SHP77 (cell line): ENCODE measurements around the gene MAP2.
"Not testable (repeated sequence)": the region's sequence is repeated elsewhere in the genome, so short reads cannot be mapped to it uniquely, and the experiment has no call there.

Source experiments
- DNase-seq, 2 experiments: peaks; one replicate each; lab custom pipeline; 2025; lab: John Stamatoyannopoulos, UW

The MAP2 gene

DNA sequence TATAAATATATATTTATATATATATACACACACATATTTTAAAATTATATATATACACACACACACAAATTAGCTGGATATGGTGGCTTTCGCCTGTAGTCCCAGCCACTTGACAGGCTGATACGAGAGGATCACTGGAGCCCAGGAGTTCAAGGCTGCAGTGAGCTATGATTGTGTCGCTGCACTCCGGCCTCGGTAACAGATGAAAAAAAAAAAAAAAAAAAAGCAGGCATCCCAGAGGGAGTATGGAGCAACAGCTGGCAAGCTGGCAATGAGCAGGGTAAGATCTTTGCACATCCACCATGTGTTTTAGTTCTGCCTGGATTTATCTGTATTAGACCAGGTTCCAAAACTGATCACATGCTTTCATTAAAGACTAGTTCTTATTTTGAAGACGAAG is 170.1 kb downstream of the MAP2 start:
- DNase-seq, result no peak

DNA sequence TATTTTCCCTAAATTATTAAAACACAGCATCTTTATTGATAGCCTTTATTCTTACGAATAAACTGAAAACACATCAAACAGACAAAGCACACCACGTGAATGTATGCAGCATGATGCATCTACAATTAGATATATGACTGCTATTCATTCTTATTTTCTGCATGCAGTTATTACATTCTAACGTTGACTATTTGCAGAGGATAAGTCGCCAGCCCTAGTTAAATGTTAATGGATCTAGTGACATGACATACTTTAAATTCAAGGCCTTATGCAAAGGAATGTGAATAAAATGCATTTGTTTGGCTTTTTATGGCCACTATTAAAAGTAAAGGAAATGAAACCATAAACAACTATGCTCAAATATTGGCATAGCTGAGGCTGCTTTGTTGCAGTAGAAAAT is 172.4 kb downstream of the MAP2 start:
- DNase-seq, result no peak

DNA sequence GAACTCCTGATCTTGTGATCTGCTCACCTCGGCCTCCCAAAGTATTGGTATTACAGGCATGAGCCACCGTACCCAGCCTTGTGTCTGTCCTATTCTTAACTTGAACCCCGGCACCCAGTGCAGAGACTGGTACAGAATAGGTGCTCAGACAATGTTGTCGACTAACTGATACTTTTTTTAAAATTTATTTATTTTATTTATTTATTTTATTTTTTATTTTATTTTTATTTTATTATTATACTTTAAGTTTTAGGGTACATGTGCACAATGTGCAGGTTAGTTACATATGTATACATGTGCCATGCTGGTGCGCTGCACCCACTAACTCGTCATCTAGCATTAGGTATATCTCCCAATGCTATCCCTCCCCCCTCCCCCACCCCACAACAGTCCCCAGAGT is 174.4 kb downstream of the MAP2 start:
- not testable (repeated sequence) for DNase-seq

DNA sequence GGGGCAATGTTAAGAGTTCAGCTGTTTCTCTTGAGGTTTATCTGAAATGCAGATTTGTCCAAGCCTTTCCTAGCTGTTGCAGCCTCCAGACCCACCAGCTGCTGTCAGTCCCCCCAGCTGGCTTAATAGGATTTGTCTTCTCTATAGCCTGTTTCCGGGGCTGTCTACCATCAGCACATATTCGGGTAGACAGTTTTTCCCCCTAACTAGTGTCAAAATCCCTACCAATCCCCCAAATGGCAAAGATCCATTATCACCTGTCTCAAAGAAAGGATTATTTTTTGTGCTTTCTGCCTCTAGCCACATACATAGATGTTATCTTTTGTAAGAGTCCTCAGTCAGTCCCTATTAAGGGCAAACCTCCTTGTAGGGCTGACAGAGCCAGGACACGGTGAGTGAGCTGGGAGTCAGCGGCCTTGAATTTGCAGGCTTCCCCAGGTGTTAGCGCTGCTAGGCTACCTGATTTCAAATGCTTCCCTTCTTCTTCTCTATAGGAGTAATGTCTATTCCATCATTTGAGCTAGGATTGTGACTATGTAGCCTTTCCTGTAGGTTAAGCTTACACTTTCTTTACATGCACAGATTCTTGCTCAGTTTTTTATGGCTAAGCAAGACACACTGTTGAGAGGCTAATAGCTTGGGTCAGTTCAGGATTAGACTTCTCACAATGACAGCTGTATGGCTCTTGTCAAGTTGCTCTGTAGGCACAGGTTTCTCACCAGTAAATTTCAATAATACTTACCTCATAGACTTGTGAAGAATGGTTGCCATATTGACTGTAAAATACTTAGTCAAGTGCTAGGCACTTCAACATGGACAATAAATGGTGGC is 176.7 kb downstream of the MAP2 start:
- DNase-seq, result no peak

DNA sequence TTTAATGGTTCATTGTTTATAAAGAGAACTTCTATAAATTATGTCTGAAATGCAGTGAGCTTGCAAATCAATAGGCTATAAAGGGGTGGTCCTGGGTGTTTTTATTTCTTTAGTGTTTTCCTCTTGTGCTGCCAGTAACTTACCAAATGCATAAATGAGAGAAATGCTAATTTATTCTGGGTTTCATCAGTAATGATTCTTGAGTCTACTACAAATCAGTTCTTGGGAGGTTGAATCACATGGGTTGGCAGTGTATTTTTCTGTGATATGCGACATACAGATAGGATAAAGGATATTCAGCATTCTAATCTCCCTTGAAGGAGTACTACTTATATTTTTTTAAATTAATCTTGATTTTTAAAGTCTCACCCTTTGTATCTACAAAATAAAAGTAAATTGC is 177.7 kb downstream of the MAP2 start:
- DNase-seq, result no peak

DNA sequence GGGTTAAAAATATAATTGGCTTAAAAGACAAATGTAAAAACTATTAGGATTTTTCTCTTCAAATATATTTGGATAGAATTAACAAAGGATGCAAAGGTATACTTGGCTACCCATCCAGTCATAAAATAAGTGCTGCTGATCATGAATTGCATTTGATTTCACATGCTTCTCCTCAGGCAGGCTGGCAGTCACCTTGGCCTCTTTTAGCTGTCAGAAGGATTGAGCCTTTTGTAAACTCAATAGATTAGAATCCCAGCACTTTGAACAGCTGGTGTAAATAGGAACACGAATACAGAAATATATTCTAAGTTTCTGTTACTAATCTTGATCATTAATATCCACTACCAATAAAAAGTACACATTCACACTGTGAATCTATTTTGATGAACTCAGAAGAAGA is 178.4 kb downstream of the MAP2 start:
- DNase-seq, result no peak

DNA sequence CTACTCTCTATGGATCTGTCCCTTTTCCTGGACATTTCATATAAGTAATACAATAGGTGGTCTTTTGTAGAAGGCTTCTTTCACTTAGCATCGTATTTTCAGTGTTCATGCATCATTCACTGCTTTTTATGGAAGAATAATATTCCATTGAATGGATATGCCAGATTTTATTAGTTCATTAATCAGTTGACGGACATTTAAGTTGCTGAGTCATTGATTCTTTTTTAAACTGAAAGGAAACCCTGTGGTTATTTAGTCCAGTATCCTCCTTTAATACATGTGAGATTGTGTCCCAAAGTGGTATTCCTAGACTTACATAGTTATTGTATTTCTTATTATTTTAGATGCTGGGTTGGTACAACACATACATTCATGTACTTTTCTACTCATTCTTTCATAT is 185.7 kb downstream of the MAP2 start:
- no peak for DNase-seq

DNA sequence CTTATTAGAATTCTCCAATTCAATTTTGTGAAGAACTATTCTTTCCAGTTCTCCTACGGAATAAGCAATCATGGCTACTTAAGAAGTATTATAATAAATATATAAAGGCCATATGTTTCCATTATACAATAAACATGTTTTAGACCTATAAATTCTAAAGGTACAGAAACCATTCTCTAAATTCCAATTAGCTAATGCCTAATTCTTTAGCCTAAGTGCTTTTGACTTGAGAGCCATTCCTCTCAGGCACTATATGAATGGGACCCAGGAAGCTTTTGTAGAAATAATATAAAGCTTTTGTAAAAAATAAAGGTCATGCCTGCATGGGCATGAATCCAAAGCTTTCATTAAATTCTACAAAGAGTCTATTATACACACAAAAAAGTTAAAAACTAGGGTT is 186.8 kb downstream of the MAP2 start:
- no peak for DNase-seq

DNA sequence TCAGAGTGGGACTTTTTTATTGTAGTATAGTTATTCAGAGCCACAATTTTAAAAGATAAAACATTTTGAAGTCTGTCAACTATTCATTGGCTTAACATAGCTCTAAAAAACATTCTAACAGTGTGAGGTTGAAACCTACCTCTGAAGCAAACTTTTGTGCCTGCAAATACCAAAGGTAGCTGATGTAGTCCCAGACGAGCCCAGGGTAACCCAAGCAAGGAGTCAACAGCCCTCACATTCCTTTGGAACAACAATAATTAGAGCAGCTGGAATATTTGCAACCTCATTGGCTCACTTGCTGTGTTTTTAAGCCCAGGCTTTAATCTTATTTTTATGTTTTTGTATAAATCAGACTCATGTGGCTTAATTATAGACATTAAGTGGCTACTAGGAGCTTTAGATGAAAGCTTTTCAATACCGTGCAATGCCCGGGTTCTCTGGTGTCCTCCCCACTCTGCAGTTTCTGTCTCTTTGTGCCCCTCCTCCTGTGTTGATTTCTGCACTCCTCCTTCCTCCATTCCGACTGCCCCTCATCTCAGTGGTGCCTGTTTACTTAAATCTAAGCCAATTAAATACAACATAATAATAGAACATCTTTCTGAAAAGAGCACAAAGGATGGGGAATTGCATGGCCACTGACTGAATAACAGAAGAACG is 189.9 kb downstream of the MAP2 start:
- no peak for DNase-seq

DNA sequence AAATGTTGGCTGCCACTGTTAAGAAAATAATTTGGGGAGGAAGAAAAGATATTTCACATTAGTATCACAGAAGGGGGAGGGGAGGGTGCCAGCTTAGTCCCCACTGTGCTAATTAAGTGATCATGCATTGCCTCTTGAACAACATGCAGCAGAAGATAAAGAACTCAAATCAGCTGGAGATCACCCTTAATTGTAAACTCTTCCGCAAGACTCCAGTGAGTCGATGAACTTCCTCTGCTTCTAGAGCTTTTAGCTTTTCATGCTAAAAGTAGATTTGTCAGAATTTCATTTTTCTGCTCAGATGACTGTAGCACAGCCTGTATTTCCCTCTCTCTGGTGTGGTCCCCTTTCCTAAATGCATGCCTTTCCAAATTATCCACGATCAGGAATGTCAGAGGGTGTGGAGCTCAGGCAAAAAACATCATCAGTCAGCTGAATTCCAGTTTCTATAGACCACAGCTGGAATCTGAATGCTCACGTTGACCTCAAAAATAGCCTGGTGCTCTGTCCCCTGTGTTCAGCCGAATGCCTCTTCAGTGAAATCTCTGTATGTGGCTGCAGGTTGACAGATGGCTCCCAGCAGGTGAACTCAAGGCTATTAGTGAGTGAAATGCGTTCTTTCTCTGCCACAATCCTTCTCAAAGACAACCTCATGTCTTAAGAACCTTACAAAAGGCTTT is 191.0 kb downstream of the MAP2 start:
- no peak for DNase-seq

DNA sequence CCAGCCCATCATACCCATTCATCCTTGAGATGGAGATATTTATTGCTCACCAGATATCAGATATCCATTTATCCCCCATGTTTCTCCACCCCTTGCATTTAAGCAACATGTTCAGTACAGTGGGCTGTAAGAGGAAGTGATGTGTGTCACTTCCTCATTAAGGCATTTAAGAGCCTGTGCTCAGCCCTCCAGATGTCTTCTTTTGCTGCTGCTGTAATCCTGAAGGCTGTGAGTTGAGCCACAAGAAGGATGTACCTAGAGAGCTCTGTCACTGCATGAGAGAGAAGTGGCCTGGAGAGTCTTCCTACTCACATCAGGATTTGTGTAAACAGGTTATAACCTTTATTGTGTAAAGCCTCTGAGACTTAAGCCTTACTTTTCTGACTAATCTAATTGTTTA is 195.9 kb downstream of the MAP2 start:
- no peak for DNase-seq

DNA sequence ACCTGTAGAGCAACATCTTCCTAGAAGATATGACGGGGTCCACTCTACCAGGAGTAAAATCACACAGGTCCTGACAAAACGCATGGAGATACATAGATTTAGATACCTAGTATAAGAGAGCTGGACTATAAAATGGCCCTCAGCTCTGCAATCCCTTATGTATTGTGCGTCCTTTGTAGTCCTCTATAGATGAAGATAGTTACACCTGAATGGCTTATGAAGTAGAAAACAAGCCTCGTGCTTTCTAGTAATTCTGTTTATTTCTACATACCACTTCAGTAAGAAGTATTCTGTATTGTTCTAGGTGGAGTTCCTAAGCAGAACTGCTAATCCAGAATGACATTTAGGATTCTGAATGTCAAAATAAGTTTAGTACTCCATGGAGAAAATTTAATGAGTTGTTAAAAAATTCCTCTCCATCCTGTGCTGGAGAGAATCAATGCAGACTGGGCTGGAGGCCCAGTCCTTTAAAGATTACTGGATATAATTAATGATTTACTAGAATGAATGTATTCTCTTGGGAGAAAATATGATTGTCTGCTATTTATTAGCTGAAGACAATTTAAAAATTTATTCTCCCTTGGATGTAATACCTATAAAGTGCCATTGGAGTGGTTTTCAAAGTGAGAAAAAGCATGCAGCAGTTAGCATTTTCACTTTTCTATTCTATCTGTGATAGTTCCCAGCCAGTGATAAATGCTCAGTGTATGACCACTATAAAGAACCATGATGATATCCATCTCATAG is 200.5 kb downstream of the MAP2 start:
- DNase-seq, result no peak

DNA sequence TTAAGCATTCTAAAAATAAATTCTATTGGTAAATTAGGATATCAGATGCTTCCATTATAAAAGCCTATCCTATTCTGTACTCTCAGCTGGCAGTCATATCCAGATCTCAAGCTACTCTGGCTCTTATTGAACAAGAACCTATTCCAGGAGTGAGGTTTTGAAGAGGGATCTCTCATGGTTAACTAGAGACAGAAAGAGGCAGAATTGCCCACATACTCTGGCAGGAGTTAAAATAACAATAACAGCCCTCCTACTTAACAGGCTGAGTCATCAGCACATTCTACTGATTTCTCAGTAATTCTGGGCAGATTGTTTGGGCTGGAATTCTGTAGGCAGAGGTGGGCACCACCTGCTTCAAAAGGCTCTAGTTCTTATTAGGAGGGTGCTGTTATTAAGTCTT is 205.8 kb downstream of the MAP2 start:
- no peak for DNase-seq

DNA sequence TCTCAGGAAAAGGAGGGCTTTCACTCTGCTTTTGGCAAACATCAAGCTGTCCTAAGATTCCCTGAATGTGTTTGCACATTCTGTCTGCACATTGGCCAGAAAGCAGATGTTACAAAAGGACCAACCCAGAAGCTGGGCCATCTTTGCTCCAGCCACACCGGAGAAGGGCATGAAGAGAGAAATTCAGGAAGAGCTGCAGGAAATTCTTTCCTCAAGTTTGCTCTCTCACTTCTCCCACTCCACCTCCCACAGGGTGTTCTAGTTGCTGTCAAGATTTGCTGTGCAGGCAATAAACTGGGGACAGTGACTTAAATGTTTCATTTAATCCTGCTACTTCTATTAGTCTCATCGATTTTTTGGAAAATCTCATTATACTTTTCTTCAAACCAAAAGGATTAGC is 210.1 kb downstream of the MAP2 start:
- DNase-seq, result no peak

DNA sequence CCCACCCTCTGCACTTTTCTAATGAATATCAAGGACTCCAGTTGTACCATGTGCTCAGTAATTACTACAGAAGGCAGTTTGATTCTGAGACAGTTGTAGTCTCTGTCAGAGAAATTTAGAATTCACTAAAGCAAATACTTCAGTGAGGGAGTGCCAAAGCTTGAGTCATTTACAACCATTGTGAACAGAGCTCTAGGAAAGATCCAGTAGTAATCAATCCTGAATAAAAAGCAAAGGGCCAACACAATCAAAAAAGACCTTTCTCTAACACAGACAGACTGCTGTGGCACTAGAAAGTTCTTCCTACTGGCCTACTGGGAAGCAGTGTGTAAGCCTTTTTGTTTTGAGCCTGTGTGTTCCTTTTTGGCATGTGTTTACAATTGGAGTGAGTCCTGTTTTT is 212.2 kb downstream of the MAP2 start:
- no peak for DNase-seq

DNA sequence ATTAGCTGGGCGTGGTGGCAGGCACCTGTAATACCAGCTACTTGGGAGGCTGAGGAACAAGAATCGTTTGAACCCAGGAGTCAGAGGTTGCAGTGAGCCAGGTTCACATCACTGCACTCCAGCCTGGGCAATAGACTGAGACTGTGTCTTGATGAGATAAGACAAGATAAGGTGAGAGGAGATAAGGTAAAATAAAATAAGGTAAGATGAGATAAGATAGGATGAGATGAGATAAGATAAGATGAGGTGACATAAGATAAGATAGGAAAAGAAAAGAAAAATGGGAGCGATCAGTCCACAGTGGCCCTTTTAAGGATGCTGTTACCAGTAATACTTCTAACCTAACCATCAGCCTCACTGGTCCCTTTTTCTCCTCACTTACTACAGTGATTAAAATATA is 213.4 kb downstream of the MAP2 start:
- DNase-seq, result no peak

DNA sequence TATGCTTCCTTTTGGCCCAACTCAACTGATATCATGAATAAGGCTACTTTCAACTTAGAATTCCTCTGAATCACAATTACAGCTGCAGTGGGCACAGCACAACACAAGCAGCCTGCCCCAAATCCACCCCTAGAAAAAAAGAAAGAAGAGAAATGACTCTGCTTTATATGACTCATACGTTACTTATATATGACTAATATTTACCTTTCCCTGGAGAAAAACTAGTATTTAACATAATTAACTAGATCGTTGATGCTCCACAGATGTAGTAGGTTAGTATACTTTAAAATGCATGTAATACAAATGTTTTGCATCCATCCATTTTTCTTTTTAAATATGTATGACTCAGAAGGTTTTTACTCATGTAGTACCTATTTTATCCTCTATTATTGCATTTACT is 214.5 kb downstream of the MAP2 start:
- DNase-seq, result no peak

DNA sequence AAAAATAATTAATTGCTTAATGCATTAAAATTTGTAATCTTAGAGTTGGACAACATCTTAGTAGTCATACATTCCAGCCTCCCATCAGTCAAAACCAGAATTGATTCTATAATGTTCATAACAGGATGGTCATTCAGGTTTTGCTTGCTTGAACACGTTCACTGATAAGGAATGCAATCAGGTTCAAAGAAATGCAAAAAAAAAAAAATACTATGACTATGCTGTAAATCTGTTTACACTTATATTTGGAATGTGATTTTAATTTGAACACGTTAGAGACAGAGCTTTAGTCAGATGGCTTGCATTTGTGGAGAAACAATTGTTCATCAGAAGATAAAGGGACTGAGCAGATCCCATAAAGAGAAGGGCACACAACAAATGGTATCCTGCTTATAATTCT is 216.5 kb downstream of the MAP2 start:
- no peak for DNase-seq

DNA sequence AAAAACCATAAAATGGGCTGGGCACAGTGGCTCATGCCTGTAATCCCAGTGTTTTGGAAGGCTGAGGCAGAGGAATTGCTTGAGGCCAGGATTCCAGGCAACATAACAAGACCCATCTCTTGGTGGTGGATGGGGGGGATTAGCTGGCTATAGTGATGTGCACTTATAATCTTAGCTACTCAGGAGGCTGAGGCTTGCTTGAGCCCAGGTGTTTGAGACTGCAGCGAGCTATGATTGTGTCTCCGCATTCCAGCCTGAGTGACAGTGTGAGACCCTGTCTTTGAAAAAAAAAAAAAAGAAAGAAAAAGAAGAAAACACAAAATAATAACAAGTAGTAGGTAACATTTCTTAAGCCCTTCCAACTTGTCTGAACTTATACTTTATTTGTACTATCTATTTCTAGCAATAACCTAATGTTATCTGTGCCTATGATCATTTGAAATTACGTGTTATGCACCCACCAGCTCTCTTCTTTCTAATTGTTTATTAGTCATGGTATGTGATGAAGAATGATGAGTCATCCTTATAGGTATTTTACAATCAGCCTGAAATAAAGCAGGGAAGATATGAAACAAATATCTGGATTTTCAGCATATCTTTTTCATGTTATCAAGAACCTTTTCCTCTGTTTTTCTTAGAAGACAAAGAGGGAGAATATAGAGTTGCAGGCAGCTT is 218.4 kb downstream of the MAP2 start:
- no peak for DNase-seq

DNA sequence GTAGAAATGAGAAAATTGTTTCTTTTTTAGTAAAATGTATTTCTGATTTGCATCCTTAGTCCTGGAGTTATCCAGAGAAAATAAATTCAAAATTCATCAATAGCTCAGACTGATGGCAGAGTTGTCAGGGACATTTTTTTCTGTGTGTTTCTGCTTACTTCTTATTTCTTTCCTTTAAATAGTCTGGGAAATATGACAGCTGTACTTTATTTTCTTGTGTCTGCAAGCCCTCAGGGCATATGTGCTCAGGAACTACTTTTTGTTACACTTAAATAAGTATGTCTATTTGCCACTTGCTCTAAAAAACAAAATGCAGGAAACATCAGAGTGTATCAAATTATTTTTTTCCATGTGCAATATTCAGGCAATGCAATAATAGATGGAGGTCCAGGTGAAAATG is 221.0 kb downstream of the MAP2 start:
- DNase-seq, result no peak

DNA sequence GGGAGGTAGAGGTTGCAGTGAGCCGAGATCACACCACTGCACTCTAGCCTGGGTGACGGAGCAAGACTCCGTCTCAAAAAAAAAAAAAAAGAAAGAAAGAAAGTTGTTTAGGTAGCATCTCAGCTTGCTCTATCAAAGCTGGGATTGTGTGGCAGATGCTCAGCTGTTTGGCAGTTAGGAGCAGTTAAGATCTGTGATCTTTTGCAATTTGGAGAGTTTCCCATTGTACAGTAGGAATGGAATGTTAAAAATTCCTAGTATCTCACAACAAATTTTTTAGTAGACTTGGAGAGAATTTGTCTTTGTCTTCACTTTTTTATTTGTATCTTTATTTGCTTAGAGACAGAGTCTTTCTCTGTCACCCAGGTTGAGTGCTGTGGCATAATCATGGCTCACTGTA is 224.9 kb downstream of the MAP2 start:
- no peak for DNase-seq

DNA sequence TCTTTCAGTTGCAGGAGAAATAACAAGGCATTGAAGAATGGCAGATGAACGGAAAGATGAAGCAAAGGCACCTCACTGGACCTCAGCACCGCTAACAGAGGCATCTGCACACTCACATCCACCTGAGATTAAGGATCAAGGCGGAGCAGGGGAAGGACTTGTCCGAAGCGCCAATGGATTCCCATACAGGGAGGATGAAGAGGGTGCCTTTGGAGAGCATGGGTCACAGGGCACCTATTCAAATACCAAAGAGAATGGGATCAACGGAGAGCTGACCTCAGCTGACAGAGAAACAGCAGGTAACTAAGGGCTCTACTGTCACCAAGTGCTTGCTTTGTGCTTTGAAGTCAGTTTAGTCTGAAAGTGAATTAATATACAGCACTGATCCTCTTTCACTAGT is 229.3 kb downstream of the MAP2 start:
- DNase-seq, result no peak
